ENCODE data around the gene CHRNA9.

The CHRNA9 gene

DNA sequence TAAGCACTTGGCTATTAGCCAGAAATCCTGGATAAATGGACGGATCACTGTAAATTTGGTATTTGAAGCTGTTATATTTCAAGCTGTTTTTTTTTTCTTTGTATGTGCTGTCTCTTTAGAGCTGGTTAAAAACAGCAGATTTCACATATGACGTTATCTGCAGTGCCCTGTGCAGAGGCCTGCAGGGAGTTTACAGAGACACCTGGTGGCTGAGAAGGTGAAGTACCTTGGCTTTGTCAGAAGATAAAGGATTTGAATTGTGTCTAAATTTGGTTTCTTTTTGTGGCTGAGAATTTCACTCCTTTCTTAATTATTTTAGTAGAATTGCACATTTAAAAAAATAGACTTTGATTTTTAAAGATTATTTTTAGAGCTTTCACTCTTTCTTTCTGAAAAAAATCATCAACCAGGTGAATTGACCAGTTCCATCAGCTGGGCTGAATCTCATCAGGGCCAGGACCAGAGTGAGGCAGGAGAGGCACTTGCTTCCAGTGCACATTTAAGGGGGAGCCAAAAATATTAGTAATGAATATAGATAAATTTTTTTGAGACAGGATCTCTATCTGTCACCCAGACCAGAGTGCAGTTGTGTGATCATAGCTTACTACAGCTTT is 9.6 kb upstream of the CHRNA9 start:
- Histone ChIP-seq H3K36me3 (replicated peaks; ENCODE audit: insufficient read depth, low read length) (no peaks in the 10 kb centered on the region), H3K4me1 (ENCODE audit: low read length) (peaks cover 4% of the 10 kb centered on the region; the same call in 1 of the 2 replicates), H3K4me2 (ENCODE audit: low read depth, low read length) (no peak overlapping the region), H3K9ac (ENCODE audit: low read length) (no peak overlapping the region), H3K79me2 (ENCODE audit: low read length) (no peaks in the 10 kb centered on the region), H3K4me3 (ENCODE audit: low read length) (no peak overlapping the region), H3K9me3 (replicated peaks; ENCODE audit: insufficient read depth, low read length) (no peaks in the 10 kb centered on the region), H4K20me1 (ENCODE audit: insufficient read depth, low read length) (no peaks in the 10 kb centered on the region), H3F3A (ENCODE audit: insufficient read depth, low read length) (no peaks in the 10 kb centered on the region), H3K27me3 (replicated peaks; ENCODE audit: insufficient read depth, low read length) (no peaks in the 10 kb centered on the region), H3K9me2 (replicated peaks; ENCODE audit: insufficient read depth, low read length) (no peaks in the 10 kb centered on the region), H3K27ac (ENCODE audit: low read length) (no peak overlapping the region), H2AFZ (ENCODE audit: low read length) (no peak overlapping the region)
- peak; percentile 82 for DNase-seq
- TF ChIP-seq EZH2phosphoT487 (IDR thresholded peaks at IDR 0.05; ENCODE audit: low read length) (no peak), EZH2 (optimal IDR thresholded peaks at IDR 0.05; ENCODE audit: low read depth, low read length) (no peak)
- TF ChIP-seq, protein P1, sequence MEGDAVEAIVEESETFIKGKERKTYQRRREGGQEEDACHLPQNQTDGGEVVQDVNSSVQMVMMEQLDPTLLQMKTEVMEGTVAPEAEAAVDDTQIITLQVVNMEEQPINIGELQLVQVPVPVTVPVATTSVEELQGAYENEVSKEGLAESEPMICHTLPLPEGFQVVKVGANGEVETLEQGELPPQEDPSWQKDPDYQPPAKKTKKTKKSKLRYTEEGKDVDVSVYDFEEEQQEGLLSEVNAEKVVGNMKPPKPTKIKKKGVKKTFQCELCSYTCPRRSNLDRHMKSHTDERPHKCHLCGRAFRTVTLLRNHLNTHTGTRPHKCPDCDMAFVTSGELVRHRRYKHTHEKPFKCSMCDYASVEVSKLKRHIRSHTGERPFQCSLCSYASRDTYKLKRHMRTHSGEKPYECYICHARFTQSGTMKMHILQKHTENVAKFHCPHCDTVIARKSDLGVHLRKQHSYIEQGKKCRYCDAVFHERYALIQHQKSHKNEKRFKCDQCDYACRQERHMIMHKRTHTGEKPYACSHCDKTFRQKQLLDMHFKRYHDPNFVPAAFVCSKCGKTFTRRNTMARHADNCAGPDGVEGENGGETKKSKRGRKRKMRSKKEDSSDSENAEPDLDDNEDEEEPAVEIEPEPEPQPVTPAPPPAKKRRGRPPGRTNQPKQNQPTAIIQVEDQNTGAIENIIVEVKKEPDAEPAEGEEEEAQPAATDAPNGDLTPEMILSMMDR (IDR thresholded peaks at IDR 0.05; ENCODE audit: low read length): peak; percentile 90

DNA sequence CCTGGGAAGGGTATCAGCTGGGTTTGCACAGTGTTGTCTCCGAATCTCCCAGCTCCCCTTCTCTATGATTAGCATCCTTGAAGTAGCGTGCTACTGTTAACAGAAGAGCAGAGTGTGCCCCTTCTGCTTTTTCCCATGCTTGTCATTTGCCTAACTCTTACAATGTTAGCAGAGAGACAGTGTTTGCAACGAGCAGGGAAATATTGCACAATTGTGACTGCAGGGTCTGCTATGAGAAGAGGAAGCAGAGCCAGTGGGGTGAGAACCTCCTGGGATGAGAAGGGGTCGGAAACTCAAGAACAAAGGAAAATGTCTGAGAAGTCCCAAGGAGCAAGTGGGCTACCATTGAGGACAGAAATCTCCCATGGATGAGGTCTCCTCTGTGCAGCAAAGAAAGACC is 7.8 kb upstream of the CHRNA9 start:
- Histone ChIP-seq H3K4me2 (ENCODE audit: low read depth, low read length) (no peak overlapping the region), H3F3A (ENCODE audit: insufficient read depth, low read length) (no peaks in the 10 kb centered on the region), H3K9me3 (replicated peaks; ENCODE audit: insufficient read depth, low read length) (no peaks in the 10 kb centered on the region), H3K27ac (ENCODE audit: low read length) (no peak overlapping the region), H3K27me3 (replicated peaks; ENCODE audit: insufficient read depth, low read length) (no peaks in the 10 kb centered on the region), H3K79me2 (ENCODE audit: low read length) (no peaks in the 10 kb centered on the region), H3K4me1 (ENCODE audit: low read length) (peaks cover 4% of the 10 kb centered on the region; the same call in 1 of the 2 replicates), H4K20me1 (ENCODE audit: insufficient read depth, low read length) (no peaks in the 10 kb centered on the region), H3K4me3 (ENCODE audit: low read length) (no peak overlapping the region), H3K9me2 (replicated peaks; ENCODE audit: insufficient read depth, low read length) (no peaks in the 10 kb centered on the region), H3K9ac (ENCODE audit: low read length) (no peak overlapping the region), H2AFZ (ENCODE audit: low read length) (no peak overlapping the region), H3K36me3 (replicated peaks; ENCODE audit: insufficient read depth, low read length) (no peaks in the 10 kb centered on the region)
- no peak for TF ChIP-seq EZH2 (optimal IDR thresholded peaks at IDR 0.05; ENCODE audit: low read depth, low read length)
- TF ChIP-seq, protein P1 (IDR thresholded peaks at IDR 0.05; ENCODE audit: low read length): no peak
- TF ChIP-seq EZH2phosphoT487 (IDR thresholded peaks at IDR 0.05; ENCODE audit: low read length): no peak
- no peak for DNase-seq

DNA sequence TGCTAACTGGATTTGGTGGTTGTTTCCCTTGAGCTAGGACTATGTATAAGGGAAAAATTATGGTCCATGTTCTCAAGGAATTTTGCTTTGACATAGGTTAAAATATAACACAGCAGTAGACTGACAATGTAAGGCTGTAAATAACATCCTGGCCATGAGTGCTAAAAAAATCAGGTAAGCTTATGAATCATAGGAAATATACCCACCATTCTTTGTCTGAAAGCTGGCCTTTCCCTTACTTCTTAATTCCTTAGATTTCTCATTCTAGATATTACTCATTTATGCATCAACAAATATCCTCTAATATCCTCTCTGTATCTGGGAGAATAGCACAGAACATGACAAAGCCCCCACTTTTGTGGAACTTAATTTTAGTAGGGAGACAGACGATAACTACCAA is 6.8 kb upstream of the CHRNA9 start:
- H3K4me1 ChIP-seq (ENCODE audit: low read length): peaks cover 4% of the 10 kb centered on the region; the same call in 1 of the 2 replicates
- TF ChIP-seq EZH2 (optimal IDR thresholded peaks at IDR 0.05; ENCODE audit: low read depth, low read length) (no peak), EZH2phosphoT487 (IDR thresholded peaks at IDR 0.05; ENCODE audit: low read length) (no peak)
- TF ChIP-seq, protein P1 (IDR thresholded peaks at IDR 0.05; ENCODE audit: low read length): no peak
- H3K4me3 ChIP-seq (ENCODE audit: low read length): no peak overlapping the region
- no peak overlapping the region for H3K4me2 ChIP-seq (ENCODE audit: low read depth, low read length)
- no peak overlapping the region for H3K9ac ChIP-seq (ENCODE audit: low read length)
- no peaks in the 10 kb centered on the region for H3F3A ChIP-seq (ENCODE audit: insufficient read depth, low read length)
- no peak for DNase-seq
- H3K27ac ChIP-seq (ENCODE audit: low read length): no peak overlapping the region
- no peaks in the 10 kb centered on the region for H3K36me3 ChIP-seq (replicated peaks; ENCODE audit: insufficient read depth, low read length)
- no peaks in the 10 kb centered on the region for H4K20me1 ChIP-seq (ENCODE audit: insufficient read depth, low read length)
- no peaks in the 10 kb centered on the region for H3K9me3 ChIP-seq (replicated peaks; ENCODE audit: insufficient read depth, low read length)
- H3K9me2 ChIP-seq (replicated peaks; ENCODE audit: insufficient read depth, low read length): no peaks in the 10 kb centered on the region
- no peaks in the 10 kb centered on the region for H3K27me3 ChIP-seq (replicated peaks; ENCODE audit: insufficient read depth, low read length)
- no peak overlapping the region for H2AFZ ChIP-seq (ENCODE audit: low read length)
- no peaks in the 10 kb centered on the region for H3K79me2 ChIP-seq (ENCODE audit: low read length)

All from MM.1S (cell line).